ENCODE measurements around the gene ZNF329. TPM values are rescaled to one million over a fixed set of nuclear protein-coding genes. Genes with fewer than 3 reads are reported as not detected.
A peak's percentile ranks its signal among the peaks of the same experiment; 100 is the strongest.

The ZNF329 gene
- total and polyA plus RNA-seq, 2 of the 13 experiments (the other 11 are each of a cell fraction or from before 2014, with no cell fraction given), result 3.8 to 9.6 TPM

DNA sequence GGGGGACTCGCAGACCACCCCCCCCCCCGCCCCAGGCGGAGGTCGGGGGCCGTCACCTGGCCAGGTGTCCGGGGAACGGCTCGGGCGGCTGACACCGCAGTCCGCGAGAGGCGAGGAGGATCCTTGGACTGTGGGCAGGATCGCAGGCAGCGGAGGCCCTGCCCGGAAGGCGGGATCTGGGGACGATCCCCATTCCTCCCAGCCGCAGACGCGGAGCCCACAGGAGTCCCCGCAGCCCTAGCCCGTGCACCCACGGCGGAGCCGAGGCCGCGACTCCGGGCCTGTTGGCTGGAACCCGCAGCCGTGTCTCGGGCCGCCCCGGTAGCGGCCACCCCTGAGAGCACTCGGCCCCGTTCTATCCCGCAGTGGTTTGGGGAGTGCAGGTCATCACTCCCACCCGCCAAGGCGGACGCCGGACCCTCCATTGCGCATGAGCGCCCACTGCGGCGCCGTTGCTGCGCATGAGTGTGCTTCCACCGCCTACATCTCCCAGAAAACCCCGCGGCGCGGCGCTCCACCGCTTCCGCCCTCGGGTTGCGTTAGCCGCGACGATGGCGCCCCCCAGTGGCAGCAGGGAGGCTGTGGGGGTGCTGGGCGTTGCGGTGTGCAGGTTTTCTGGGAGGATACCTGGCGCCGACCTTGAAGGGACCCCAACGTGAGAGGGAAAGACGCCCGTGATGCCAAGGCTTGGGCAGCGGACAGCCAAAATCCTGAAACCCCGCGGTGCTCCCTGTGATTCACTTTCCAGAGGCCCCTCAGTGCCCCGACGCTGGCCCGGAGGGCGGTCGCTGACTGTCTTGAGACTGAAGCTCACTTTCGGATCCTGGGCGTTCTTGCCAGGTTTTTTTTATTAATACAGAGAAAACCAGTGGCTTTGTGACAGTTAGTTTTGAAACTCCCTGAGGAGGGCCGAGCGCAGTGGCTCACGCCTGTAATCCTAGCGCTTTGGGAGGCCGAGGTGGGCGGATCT lies 4.4 kb upstream of the ZNF329 start (continued):
- TF ChIP-seq, protein P1, sequence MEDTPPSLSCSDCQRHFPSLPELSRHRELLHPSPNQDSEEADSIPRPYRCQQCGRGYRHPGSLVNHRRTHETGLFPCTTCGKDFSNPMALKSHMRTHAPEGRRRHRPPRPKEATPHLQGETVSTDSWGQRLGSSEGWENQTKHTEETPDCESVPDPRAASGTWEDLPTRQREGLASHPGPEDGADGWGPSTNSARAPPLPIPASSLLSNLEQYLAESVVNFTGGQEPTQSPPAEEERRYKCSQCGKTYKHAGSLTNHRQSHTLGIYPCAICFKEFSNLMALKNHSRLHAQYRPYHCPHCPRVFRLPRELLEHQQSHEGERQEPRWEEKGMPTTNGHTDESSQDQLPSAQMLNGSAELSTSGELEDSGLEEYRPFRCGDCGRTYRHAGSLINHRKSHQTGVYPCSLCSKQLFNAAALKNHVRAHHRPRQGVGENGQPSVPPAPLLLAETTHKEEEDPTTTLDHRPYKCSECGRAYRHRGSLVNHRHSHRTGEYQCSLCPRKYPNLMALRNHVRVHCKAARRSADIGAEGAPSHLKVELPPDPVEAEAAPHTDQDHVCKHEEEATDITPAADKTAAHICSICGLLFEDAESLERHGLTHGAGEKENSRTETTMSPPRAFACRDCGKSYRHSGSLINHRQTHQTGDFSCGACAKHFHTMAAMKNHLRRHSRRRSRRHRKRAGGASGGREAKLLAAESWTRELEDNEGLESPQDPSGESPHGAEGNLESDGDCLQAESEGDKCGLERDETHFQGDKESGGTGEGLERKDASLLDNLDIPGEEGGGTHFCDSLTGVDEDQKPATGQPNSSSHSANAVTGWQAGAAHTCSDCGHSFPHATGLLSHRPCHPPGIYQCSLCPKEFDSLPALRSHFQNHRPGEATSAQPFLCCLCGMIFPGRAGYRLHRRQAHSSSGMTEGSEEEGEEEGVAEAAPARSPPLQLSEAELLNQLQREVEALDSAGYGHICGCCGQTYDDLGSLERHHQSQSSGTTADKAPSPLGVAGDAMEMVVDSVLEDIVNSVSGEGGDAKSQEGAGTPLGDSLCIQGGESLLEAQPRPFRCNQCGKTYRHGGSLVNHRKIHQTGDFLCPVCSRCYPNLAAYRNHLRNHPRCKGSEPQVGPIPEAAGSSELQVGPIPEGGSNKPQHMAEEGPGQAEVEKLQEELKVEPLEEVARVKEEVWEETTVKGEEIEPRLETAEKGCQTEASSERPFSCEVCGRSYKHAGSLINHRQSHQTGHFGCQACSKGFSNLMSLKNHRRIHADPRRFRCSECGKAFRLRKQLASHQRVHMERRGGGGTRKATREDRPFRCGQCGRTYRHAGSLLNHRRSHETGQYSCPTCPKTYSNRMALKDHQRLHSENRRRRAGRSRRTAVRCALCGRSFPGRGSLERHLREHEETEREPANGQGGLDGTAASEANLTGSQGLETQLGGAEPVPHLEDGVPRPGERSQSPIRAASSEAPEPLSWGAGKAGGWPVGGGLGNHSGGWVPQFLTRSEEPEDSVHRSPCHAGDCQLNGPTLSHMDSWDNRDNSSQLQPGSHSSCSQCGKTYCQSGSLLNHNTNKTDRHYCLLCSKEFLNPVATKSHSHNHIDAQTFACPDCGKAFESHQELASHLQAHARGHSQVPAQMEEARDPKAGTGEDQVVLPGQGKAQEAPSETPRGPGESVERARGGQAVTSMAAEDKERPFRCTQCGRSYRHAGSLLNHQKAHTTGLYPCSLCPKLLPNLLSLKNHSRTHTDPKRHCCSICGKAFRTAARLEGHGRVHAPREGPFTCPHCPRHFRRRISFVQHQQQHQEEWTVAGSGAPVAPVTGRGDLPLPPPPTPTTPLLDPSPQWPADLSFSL (CRISPR knock-in tag; IDR thresholded peaks at IDR 0.05), result no peak
- TF ChIP-seq YEATS4 (CRISPR knock-in tag; IDR thresholded peaks at IDR 0.05; ENCODE audit: borderline replicate concordance) (peak; percentile 33; the same call in 1 of the 2 replicates), SNRNP70 (IDR thresholded peaks at IDR 0.05; ENCODE audit: low read depth, low read length) (no peak), KLF9 (CRISPR knock-in tag; IDR thresholded peaks at IDR 0.05; ENCODE audit: low read depth) (no peak), ZNF136 (CRISPR knock-in tag; IDR thresholded peaks at IDR 0.05; ENCODE audit: low read depth) (no peak), ZNF567 (CRISPR knock-in tag; IDR thresholded peaks at IDR 0.05; ENCODE audit: borderline replicate concordance) (peak; percentile 13; the same call in 1 of the 2 replicates), ZNF713 (CRISPR knock-in tag; IDR thresholded peaks at IDR 0.05) (peak; percentile 15; the same call in 1 of the 2 replicates), ATF7 (IDR thresholded peaks at IDR 0.05) (no peak), ATF7 (CRISPR knock-in tag; IDR thresholded peaks at IDR 0.05) (no peak), ZNF720 (CRISPR knock-in tag; IDR thresholded peaks at IDR 0.05) (no peak), SCMH1 (CRISPR knock-in tag; IDR thresholded peaks at IDR 0.05; ENCODE audit: borderline replicate concordance) (no peak), ZFAT (CRISPR knock-in tag; conservative IDR thresholded peaks at IDR 0.05) (peak; percentile 74; the same call in 1 of the 2 replicates), ZFY (CRISPR knock-in tag; IDR thresholded peaks at IDR 0.05) (peak; percentile 91), SUZ12 (IDR thresholded peaks at IDR 0.05; ENCODE audit: low read depth, low read length) (peak; percentile 68), MLLT10 (CRISPR knock-in tag; IDR thresholded peaks at IDR 0.05) (no peak), GATA4 (IDR thresholded peaks at IDR 0.05; ENCODE audit: borderline replicate concordance, low read depth) (no peak), ZNF337 (CRISPR knock-in tag; IDR thresholded peaks at IDR 0.05; ENCODE audit: borderline replicate concordance, low read depth) (no peak), KLF11 (CRISPR knock-in tag; IDR thresholded peaks at IDR 0.05) (no peak; the same call in 1 of the 2 replicates), RXRB (CRISPR knock-in tag; IDR thresholded peaks at IDR 0.05; ENCODE audit: borderline replicate concordance) (peak; percentile 49; the same call in 1 of the 2 replicates), GTF2F1 (IDR thresholded peaks at IDR 0.05; ENCODE audit: low read length) (0 out of 2 replicates have a peak, but pooled peaks have one; percentile 31), IKZF1 (IDR thresholded peaks at IDR 0.05) (no peak), ARID2 (CRISPR knock-in tag; IDR thresholded peaks at IDR 0.05; ENCODE audit: borderline replicate concordance) (no peak; the same call in 1 of the 2 replicates)
- TF ChIP-seq, protein P2, sequence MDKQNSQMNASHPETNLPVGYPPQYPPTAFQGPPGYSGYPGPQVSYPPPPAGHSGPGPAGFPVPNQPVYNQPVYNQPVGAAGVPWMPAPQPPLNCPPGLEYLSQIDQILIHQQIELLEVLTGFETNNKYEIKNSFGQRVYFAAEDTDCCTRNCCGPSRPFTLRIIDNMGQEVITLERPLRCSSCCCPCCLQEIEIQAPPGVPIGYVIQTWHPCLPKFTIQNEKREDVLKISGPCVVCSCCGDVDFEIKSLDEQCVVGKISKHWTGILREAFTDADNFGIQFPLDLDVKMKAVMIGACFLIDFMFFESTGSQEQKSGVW (CRISPR knock-in tag; IDR thresholded peaks at IDR 0.05; ENCODE audit: borderline replicate concordance), result no peak
- TF ChIP-seq, protein P3, sequence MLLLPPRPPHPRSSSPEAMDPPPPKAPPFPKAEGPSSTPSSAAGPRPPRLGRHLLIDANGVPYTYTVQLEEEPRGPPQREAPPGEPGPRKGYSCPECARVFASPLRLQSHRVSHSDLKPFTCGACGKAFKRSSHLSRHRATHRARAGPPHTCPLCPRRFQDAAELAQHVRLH (CRISPR knock-in tag; IDR thresholded peaks at IDR 0.05; ENCODE audit: borderline replicate concordance, low read depth), result 0 out of 2 replicates have a peak, but pooled peaks have one; percentile 71
